SKM-1 treated with dmso at 0.1 percent for 144 hours (cell line): Measurements from ENCODE around the gene TM2D1.
A peak's percentile ranks its signal among the peaks of the same experiment; 100 is the strongest.

ENCODE experiments used
- DNase-seq: peaks from one replicate; lab custom pipeline; 2025; ENCODE audit not compliant: unreplicated experiment; lab: John Stamatoyannopoulos, UW

Gene TM2D1

GRCh38 chr1:61645476-61645875 is 79.5 kb downstream of the TM2D1 start:
- DNase-seq: no peak

DNA sequence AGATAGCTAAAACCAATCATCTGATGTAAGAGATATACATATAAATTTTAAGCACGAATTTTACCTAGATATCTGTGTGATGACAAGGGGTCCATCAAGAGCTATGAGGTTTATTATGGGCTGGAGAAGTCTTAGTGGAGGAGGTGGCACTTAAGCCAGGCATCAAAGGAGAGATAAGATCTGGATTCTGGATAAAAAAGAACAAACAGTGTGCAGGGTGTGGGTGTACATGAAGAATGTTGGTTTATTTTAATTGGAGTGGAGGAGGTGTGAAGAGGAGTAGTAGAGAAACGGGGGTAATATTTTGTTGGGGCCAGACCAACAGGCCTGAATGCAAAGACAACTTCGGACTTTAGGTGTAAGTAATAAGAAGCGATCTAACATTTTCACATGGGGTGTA is 80.6 kb downstream of the TM2D1 start:
- DNase-seq: no peak

DNA sequence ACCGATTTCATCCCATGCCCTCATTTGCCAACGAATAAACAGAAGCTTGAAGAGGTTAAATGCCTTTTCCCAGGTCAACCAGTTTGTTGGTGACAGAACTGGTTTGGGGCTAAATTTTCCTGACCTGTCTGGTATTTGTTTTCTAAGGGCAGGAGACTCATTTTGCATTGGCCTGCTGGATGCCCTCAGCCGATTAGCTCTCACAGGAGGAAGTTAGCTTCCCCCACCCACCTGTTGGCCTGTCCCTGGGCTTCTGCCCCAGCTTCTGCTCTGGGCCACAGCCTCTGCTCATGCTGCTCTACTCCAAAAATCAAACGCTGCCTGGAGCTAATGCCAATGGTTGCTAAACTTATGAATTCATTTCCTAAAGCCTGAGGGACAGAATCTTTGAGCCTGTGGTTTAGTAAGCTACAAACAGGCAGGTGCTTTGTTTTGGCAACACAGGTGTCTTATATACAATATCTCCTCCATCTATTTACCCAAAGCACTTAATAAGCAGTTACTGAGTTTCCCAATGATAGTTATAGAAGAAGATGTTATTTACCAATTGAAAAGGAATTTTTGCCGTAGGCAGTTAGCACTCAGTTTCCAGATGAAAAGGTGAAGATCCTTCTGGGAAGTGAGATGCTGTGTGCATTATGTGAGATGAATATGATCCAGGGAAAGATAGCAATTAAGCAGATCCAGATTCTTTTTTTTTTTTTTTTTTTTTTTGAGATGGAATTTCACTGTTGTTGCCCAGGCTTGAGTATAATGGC is 82.3 kb downstream of the TM2D1 start:
- no peak for DNase-seq

DNA sequence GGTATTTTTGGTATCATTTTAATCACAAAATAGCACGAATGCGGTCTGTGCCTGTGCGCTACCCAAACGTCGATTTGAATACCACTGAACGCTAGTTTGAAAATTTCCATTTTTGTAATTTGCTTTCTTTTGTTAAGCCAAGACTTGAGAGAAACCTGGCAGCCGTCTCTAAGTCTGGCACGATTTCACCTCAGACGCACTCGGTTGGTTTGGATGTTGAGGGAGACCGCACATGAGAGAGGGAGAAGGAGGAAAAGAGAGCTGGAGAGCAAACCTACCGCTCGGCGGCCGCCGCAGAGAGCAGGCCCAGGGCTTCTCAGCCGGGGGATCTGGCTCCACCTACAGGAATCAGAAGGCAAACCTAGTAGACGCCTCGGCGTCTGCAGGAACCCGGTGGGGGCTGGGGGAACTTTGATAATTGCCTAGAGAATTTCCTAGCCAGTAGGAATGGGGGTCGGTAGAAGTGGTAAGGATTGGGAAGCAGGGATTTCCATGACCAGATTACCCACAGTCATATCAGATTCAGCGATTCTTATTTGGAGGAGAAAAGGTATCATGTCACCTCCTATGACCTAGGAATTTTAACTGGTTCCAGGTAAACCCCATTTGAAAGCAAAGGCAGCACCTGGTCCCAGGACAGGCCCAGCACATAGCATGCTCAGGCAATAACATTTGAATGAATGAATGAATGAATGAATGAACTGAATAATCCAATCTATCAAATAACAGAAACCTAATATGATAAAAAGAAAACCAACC is 83.2 kb downstream of the TM2D1 start:
- peak; percentile 61 for DNase-seq

DNA sequence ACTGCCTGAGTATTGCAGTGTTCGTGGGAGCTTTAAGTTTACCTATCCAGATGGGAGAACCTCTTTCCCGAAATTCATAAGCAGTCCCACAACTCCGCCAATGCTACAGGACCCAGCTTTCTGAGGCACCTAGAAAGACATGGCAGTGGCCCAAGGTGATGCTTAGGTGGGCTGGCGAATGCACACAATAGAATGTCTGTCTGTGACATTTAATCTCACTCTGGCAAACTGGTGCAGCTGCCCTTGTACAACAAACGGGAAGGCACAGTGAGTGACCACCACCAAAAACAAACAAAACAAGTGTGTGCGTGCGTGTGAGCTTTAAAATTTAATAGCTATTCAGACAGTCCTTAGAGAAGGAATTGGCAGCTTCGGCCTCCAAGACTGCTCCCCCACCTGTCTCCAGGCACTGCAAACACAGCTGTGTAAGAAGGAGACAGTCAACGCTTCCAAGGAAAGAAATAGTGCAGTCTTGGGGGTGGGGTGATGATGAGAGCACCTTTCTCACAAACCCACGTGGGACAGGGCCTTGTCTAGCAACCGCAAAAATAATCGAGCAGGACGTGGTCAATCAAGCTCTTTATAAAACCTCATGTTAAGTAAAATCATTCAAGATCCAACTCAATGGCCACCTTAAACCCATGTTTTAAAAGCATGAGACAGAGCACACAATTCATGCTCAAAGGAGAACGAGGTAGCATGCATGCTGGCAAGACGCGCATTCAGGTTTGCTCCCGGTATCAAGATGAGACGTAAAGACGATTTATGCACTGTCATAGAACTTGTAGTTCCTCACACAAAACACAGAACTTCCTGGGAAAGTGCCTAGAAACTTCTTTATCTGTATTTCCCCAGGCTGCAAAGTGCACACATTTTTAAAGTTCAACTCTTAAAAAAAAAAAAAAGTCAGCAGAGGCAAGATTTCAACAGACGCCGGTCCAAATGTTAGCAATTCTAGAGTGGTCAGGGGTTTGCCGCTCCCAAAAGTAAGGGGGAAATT is 84.1 kb downstream of the TM2D1 start:
- DNase-seq: peak; percentile 58

- DNase-seq: no peak
Measured at GRCh38 chr1:61639608-61640336, 85.2 kb downstream of the TM2D1 start.

- no peak for DNase-seq
Measured at GRCh38 chr1:61638911-61639605, 85.9 kb downstream of the TM2D1 start.

DNA sequence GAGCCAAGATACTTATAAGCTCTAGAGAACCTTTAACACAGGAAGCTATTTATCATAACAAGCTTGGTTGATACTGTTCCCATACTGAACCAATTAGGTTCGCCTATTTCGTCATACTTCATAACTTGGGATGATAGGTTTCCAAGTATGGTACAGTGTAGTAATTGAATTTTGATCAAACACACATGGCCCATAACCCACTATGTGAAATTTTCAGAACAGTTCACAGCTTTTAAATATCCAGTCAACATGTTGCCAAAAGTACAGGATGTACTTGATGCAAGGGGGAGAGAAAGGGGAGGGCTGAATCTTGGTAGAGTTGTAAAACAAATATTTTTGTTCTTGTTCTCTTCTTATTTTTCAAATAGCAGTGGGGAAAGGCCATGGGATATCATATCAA is 86.6 kb downstream of the TM2D1 start:
- no peak for DNase-seq

DNA sequence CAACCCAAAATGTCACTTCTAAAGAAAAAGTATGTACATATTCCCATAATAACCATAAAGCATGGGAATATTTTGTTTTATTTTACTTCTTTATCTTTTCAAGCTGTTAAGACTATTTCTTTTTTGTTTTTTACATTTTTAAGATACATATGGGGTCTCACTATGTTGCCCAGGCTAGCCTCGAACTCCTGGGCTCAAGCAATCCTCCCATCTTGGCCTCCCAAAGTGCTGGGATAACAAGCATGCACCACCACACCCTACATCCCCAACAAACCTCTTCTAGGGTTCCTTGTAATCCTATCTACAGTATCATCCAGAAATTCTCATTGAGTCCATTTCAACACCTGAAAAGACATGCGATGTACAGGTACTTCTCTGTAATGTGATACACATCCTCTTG is 87.5 kb downstream of the TM2D1 start:
- no peak for DNase-seq

DNA sequence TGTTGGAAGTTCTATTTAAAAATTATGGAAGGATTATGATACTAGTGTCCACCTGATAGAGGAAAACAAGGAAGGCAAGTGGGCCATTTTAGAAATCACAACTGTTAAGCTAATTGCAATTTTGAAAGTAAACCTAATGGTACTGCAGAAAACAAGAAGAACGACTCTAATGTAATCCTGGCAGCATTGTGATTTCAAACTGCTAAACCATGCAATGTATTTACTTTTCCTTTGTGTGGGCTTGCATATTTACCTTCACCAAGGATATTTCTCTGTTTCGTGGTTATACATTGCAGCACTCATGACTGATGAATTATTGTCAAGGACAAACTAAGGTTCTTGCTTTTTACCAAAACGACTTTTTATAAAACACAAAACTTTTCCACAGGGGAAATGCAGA is 88.1 kb downstream of the TM2D1 start:
- DNase-seq: no peak

GRCh38 chr1:61636376-61636775 is 88.6 kb downstream of the TM2D1 start:
- no peak for DNase-seq

- DNase-seq: no peak
Measured at GRCh38 chr1:61635557-61635956, 89.4 kb downstream of the TM2D1 start.

- no peak for DNase-seq
Measured at GRCh38 chr1:61631436-61631835, 93.5 kb downstream of the TM2D1 start.
